WERI-Rb-1 (cell line): ENCODE measurements around the gene LYAR.

Experiments used
- DNase-seq: peaks from one replicate; pipeline ENCODE4 v3.0.0-alpha.2; 2020
- H3K27ac ChIP-seq: fragments of 250-450 bp; sonication (Bioruptor Pico); 2 replicates; pipeline ENCODE4 v1.5.1; 2020; ENCODE audit warnings: mild to moderate bottlenecking, moderate library complexity
- H3K27me3 ChIP-seq: fragments of 250-450 bp; sonication (Bioruptor Pico); 2 replicates; pipeline ENCODE4 v1.5.1; 2021; ENCODE audit warnings: mild to moderate bottlenecking, low read depth, moderate library complexity; ENCODE audit not compliant: insufficient read depth, severe bottlenecking
- H3K36me3 ChIP-seq: fragments of 250-450 bp; sonication (Bioruptor Pico); 2 replicates; pipeline ENCODE4 v1.5.1; 2020; ENCODE audit warnings: mild to moderate bottlenecking, moderate library complexity
- H3K4me3 ChIP-seq: 2 replicates; pipeline ENCODE4 v1.5.1; 2011; ENCODE audit warnings: low read depth, mild to moderate bottlenecking, control low read depth, low read length
- H3K9me3 ChIP-seq: fragments of 250-450 bp; sonication (Bioruptor Pico); 2 replicates; pipeline ENCODE4 v1.5.1; 2021; ENCODE audit warnings: mild to moderate bottlenecking, moderate library complexity; ENCODE audit not compliant: severe bottlenecking
- TF ChIP-seq, protein P1 (sequence below): IDR thresholded peaks from 2 replicates; pipeline ENCODE4 v1.5.1; 2011; ENCODE audit warnings: low read depth, mild to moderate bottlenecking, control low read depth, inconsistent platforms, low read length

The LYAR gene

DNA sequence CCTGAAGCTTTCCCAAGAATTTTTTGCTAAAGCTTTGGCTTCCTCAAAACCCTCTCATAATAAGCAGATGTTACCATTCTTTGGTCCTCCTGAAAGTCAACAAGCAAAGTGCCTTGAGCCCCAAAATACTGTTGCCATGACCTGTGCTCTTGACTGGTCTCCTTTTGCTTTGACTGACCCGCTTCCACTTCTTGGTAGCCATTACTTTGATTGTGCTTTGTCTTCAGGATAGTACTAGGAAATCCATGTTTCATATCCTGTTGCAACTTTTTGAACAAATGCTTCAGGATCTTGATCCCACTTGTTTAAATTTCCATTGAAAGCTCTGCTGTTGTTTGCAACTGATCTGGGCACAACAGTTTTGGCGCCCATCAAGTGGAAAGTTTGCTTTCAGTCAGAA lies 56.3 kb downstream of the LYAR start:
- DNase-seq = no peak
- H3K9me3 ChIP-seq = peaks cover 6% of the 10 kb centered on the region
- no peak overlapping the region for H3K4me3 ChIP-seq
- TF ChIP-seq, protein P1, sequence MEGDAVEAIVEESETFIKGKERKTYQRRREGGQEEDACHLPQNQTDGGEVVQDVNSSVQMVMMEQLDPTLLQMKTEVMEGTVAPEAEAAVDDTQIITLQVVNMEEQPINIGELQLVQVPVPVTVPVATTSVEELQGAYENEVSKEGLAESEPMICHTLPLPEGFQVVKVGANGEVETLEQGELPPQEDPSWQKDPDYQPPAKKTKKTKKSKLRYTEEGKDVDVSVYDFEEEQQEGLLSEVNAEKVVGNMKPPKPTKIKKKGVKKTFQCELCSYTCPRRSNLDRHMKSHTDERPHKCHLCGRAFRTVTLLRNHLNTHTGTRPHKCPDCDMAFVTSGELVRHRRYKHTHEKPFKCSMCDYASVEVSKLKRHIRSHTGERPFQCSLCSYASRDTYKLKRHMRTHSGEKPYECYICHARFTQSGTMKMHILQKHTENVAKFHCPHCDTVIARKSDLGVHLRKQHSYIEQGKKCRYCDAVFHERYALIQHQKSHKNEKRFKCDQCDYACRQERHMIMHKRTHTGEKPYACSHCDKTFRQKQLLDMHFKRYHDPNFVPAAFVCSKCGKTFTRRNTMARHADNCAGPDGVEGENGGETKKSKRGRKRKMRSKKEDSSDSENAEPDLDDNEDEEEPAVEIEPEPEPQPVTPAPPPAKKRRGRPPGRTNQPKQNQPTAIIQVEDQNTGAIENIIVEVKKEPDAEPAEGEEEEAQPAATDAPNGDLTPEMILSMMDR = no peak
- H3K36me3 ChIP-seq = no peaks in the 10 kb centered on the region
- H3K27ac ChIP-seq = no peak overlapping the region
- H3K27me3 ChIP-seq = no peaks in the 10 kb centered on the region

DNA sequence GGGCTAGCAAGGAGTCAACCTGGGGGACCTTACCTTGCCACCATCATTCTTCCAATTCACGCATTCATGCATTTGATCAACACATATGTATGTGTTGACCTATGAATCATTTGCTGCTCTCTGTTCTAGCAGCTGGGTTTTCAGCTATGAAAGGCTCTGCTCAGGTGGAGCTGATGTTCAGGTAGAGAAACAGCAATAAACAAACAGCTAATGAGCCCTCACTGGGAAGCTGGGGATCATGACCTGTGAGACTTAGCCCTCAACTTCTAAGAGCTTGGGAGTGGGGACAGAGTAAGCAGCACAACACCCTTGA lies 61.6 kb downstream of the LYAR start:
- Histone ChIP-seq H3K36me3 (no peaks in the 10 kb centered on the region), H3K9me3 (peaks cover 2% of the 10 kb centered on the region), H3K27me3 (peaks cover 20% of the 10 kb centered on the region), H3K4me3 (no peak overlapping the region), H3K27ac (no peak overlapping the region)
- TF ChIP-seq, protein P1 = no peak
- DNase-seq = no peak

DNA sequence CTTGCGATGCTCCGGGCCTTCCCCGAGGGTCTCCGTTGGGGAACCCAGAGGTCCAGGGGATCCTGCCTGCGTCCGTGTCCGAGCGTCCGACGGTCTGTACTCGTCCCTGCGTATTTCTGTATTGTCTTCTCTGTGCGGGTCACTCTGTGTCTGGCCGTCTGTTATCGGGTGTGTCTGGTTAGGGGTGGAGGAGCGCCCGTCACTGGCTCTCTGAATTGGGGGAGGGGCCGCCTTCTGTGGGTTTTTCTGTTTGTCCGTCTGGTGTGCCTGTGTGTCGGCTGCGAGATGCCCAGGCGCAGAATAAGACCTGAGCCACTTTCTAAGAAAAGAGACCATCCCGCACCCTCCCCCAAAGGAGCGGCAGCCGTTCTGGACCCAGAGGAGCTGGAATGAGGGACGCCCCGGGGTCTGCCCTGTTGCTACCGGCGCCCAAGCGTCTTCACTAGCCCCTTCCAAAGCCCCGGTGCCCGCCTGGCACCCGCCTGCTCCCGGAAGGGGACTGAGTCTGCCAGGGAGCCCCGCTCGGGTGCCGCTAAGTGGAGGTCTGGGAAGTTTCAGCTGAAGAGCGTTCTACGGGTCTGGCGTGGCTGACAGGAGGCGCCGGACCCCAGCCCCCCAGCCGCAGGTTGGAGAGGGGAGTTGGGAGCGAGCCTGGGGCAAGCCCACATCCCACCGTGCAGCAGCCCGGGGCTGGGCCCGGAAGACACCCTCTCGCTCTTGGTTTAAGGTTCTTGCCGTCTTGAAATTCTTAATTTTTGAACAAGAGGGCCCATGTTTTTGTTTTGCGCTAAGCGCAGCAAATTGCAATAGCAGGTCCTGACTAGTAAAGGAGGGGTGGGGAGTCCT lies 62.2 kb downstream of the LYAR start:
- peaks cover 24% of the 10 kb centered on the region for H3K27me3 ChIP-seq

DNA sequence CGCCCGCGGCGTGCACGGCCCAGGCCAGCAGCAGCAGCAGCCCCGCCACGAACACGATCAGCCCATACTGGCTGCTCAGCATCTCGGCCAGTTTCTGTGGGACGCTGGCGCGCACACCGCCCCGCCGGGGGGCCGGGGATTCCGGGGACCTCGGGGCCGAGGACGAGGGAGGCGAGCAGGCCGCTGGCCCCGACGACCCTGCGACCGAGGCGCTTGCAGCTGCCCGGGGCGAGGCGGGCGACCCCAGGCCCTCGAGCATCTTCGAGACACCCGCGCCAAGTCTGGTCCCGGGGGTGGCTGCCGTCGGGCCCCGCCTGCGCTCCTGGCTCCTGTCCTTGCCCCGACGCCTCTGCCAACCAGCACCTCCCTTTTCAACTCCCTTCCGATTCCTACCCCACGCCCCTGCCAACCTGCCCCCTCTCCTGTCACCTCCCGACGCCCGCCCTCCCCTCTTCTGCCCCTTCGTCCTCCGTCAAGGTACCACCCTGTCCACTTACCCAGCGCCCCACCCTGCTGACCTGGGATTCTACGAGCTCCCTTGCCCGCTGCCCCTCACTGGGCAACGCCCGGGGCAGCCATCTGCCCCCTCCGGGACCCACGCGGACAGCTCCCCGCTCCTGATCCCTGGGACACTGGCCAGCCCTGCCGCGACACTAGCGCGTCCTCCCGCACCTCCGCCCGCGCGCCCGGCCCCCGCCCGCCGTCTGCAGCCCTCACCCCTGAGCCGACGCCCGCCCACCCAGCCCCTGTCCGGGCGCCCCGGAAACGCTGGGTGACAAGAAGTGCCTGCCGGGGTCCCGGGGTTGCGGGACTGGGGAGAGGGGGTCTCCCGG lies 63.1 kb downstream of the LYAR start, which contains the start of gene OTOP1:
Gene OTOP1 (minus strand): TSS at position 324 of the 833 bp plus-strand sequence. CDS start 65 bp downstream, at position 259.
- peaks cover 25% of the 10 kb centered on the region for H3K27me3 ChIP-seq
- DNase-seq = no peak
- no peaks in the 10 kb centered on the region for H3K36me3 ChIP-seq
- no peaks in the 10 kb centered on the region for H3K9me3 ChIP-seq
- peak within 1 kb of the TSS; percentile 18; the same call in 1 of the 2 replicates for H3K4me3 ChIP-seq
- H3K27ac ChIP-seq = no peak within 1 kb of the TSS
- TF ChIP-seq, protein P1 = no peak

More for the DNA sequence above, 62.2 kb downstream of the LYAR start:
- no peaks in the 10 kb centered on the region for H3K9me3 ChIP-seq
- no peak for DNase-seq
- no peaks in the 10 kb centered on the region for H3K36me3 ChIP-seq
- no peak overlapping the region for H3K27ac ChIP-seq
- TF ChIP-seq, protein P1 = no peak
- no peak overlapping the region for H3K4me3 ChIP-seq

DNA sequence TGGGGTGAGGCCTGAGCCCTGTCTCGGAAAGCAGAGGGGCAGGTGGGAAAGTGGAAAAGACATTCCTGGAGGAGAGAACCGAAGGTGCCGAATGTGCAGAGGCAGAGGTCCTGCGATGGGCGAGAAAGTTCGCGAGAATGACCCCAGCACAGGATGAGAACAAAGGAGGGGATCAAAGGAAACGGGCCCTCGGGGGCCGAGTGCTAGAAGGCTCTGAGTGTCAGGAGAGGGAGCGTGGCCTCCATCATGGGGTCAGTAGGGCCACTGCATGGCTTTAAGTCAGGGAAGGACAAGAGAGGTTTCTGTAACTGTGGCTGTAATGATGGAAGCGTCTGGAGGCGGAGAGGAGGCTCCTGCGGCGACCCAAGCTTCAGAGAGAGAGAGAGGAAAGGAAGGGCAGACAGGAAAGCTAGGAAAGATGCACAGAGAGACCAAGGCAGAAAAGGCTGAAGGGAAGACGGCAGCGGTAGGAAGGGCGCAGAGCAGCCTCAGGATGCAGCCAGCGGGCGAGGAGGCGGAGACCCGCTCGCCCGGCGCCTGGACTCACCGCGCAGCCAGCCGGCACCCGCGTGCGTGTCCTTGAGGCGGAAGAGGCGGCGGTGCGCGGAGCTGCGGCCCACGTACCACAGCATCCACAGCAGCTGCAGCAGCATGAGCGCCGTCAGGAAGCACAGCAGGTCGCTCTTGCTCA lies 63.9 kb downstream of the LYAR start:
- H3K4me3 ChIP-seq = peak overlapping the region; percentile 18; the same call in 1 of the 2 replicates
- H3K36me3 ChIP-seq = no peaks in the 10 kb centered on the region
- no peak overlapping the region for H3K27ac ChIP-seq
- no peaks in the 10 kb centered on the region for H3K9me3 ChIP-seq
- peak; percentile 17 for DNase-seq
- TF ChIP-seq, protein P1 = no peak
- H3K27me3 ChIP-seq = peaks cover 30% of the 10 kb centered on the region
